Aorta (tissue), 5 donors: ENCODE data around the gene ZNG1F. TPM values are rescaled to one million over a fixed set of nuclear protein-coding genes. Genes with fewer than 3 reads are reported as not detected.
A peak's percentile ranks its signal among the peaks of the same experiment; 100 is the strongest.
"Not testable (repeated sequence)": the region's sequence is repeated elsewhere in the genome, so short reads cannot be mapped to it uniquely, and the experiment has no call there.

ENCODE experiments used
- ATAC-seq: fragments of 200-7000 bp; cut with Tn5 transposase; one replicate; pipeline ENCODE4 v1.9.1; 2022; ENCODE audit warnings: moderate library complexity; ENCODE audit not compliant: low FRiP score
- DNase-seq, 2 donors: peaks; one replicate each; pipeline ENCODE4 v3.0.0-alpha.2; 2020
- H3K27ac ChIP-seq, 2 donors: one replicate each; pipeline ENCODE4 v1.5.1; 2013; ENCODE audit warnings: low read length in 2 of 2, mild to moderate bottlenecking in 2 of 2, moderate library complexity in 2 of 2, control low read depth in 1 of 2, inconsistent platforms in 1 of 2, low read depth in 1 of 2
- H3K27me3 ChIP-seq, 2 donors: one replicate each; pipeline ENCODE4 v1.6.1; 2013; ENCODE audit warnings: control low read depth in 1 of 2, low read length in 1 of 2, mild to moderate bottlenecking in 1 of 2, moderate library complexity in 1 of 2; ENCODE audit not compliant: insufficient read depth in 2 of 2, control insufficient read depth in 1 of 2
- H3K36me3 ChIP-seq, 2 donors: one replicate each; pipeline ENCODE4 v1.6.1; 2013; ENCODE audit warnings: control low read depth in 1 of 2, low read length in 1 of 2, mild to moderate bottlenecking in 1 of 2; ENCODE audit not compliant: insufficient read depth in 2 of 2, control insufficient read depth in 1 of 2
- H3K4me1 ChIP-seq, 2 donors: one replicate each; pipeline ENCODE4 v1.6.1; 2013; ENCODE audit warnings: low read length in 2 of 2, control low read depth in 1 of 2, mild to moderate bottlenecking in 1 of 2, moderate library complexity in 1 of 2; ENCODE audit not compliant: insufficient read depth in 2 of 2, control insufficient read depth in 1 of 2
- H3K4me3 ChIP-seq, 2 donors: one replicate each; pipeline ENCODE4 v1.5.1; 2013; ENCODE audit warnings: low read length in 2 of 2, control low read depth in 1 of 2, mild to moderate bottlenecking in 1 of 2
- H3K9me3 ChIP-seq: one replicate; pipeline ENCODE4 v1.6.1; 2013; ENCODE audit warnings: mild to moderate bottlenecking, low read length; ENCODE audit not compliant: control insufficient read depth
- WGBS, 2 donors: extraction: QIAGEN DNeasy Blood & Tissue Kit; methylation state at CpG; one replicate each; pipeline ENCODE4 v1.1.7; 2013; 5-methylcytosine and 5-hydroxymethylcytosine counted together
- intact Hi-C, 2 donors: fragments of 100-400 bp; cut with DNase I; formaldehyde crosslinking; loops; one replicate each; pipeline versions ENCODE4 v1.14.2 to v1.15.0; 2022
- polyA plus RNA-seq, 2 donors: library from polyadenylated mRNA; stranded (reverse); fragments of 200-250 nt; gene quantifications; one replicate each; pipeline ENCODE4 v1.2.3, GENCODE V29; 2013
- total RNA-seq, 2 donors: library from RNA; stranded (reverse); fragmentation: NEBNext Ultra II Directional; extraction: Animal tissue kit (Norgen Biotek cat#: 25700); gene quantifications; one replicate each; pipeline ENCODE4 v1.2.1, GENCODE V29; 2021
- donor health status: healthy with polysubstance abuse.
- donor health status: Bipolar disorder and iron deficiency.
- donor health status: DM: no; HTN: no; CAD: no.
- donor health status: DM: no; HTN: no; CAD: no.
- donor health status: DM: yes; HTN: yes; CAD: no.

ZNG1F gene
- total and polyA plus RNA-seq, 4 donors: 2.0 to 35.6 (median 6.7) TPM

GRCh38 chr9:41111414-41111813, 77.7 kb downstream of the ZNG1F start:
- H3K27me3 ChIP-seq, H3K4me1 ChIP-seq, H3K4me3 ChIP-seq, DNase-seq, H3K36me3 ChIP-seq, H3K9me3 ChIP-seq, ATAC-seq, intact Hi-C loops, H3K27ac ChIP-seq: not testable (repeated sequence)
- WGBS, 2 donors: 79% methylated on average over 11 to 12 of the region's 12 CpGs

- H3K4me3 ChIP-seq, ATAC-seq, H3K4me1 ChIP-seq, H3K27me3 ChIP-seq, H3K9me3 ChIP-seq, H3K27ac ChIP-seq, H3K36me3 ChIP-seq, intact Hi-C loops: not testable (repeated sequence)
- 41 to 46% methylated on average over 8 to 9 of the region's 10 CpGs for WGBS, 2 donors
- peak in 1 of 2 donors; percentile 42 for DNase-seq
These were observed 78.2 kb downstream of the ZNG1F start for GRCh38 chr9:41110913-41111312.

- not testable (repeated sequence) for DNase-seq
These were observed 79.9 kb downstream of the ZNG1F start for GRCh38 chr9:41109253-41109652.

GRCh38 chr9:41108816-41109215, 80.3 kb downstream of the ZNG1F start:
- intact Hi-C loops, ATAC-seq: not testable (repeated sequence)
- whole genome bisulfite sequencing, 2 donors: 17 to 32% methylated on average over 14 to 19 of the region's 22 CpGs

More at GRCh38 chr9:41109253-41109652, 79.9 kb downstream of the ZNG1F start:
- ATAC-seq, H3K27ac ChIP-seq, H3K9me3 ChIP-seq, intact Hi-C loops, H3K36me3 ChIP-seq, H3K4me1 ChIP-seq, H3K4me3 ChIP-seq, H3K27me3 ChIP-seq: not testable (repeated sequence)
- 21 to 28% methylated on average over 4 of the region's 13 CpGs for WGBS, 2 donors

GRCh38 chr9:41106472-41107116, 82.5 kb downstream of the ZNG1F start:
- WGBS, 2 donors: 14 to 19% methylated on average over 17 to 27 of the region's 34 CpGs
- H3K4me1 ChIP-seq, intact Hi-C loops, H3K36me3 ChIP-seq, DNase-seq, H3K4me3 ChIP-seq, H3K27ac ChIP-seq, H3K27me3 ChIP-seq, H3K9me3 ChIP-seq: not testable (repeated sequence)
- ATAC-seq: peak; percentile 66

More at GRCh38 chr9:41108816-41109215, 80.3 kb downstream of the ZNG1F start:
- H3K9me3 ChIP-seq, DNase-seq, H3K36me3 ChIP-seq, H3K27ac ChIP-seq, H3K4me3 ChIP-seq, H3K4me1 ChIP-seq, H3K27me3 ChIP-seq: not testable (repeated sequence)

GRCh38 chr9:41105557-41106253, 83.4 kb downstream of the ZNG1F start:
- ATAC-seq, DNase-seq, intact Hi-C loops, H3K27me3 ChIP-seq, H3K27ac ChIP-seq, H3K36me3 ChIP-seq, H3K4me1 ChIP-seq, H3K4me3 ChIP-seq, H3K9me3 ChIP-seq: not testable (repeated sequence)
- WGBS, 2 donors: 44 to 51% methylated on average over 8 of the region's 13 CpGs

- H3K27ac ChIP-seq, intact Hi-C loops, H3K36me3 ChIP-seq, H3K27me3 ChIP-seq, H3K9me3 ChIP-seq, DNase-seq, H3K4me3 ChIP-seq, H3K4me1 ChIP-seq: not testable (repeated sequence)
- WGBS, 2 donors: 11 to 32% methylated on average over 7 to 12 of the region's 19 CpGs
- peak; percentile 39 for ATAC-seq
These were observed 84.6 kb downstream of the ZNG1F start for GRCh38 chr9:41104542-41104941.

GRCh38 chr9:41100508-41100907, 88.6 kb downstream of the ZNG1F start:
- DNase-seq, H3K36me3 ChIP-seq, H3K9me3 ChIP-seq, H3K27ac ChIP-seq, H3K4me1 ChIP-seq, H3K27me3 ChIP-seq, H3K4me3 ChIP-seq, intact Hi-C loops, ATAC-seq: not testable (repeated sequence)
- WGBS, 2 donors: 49 to 54% methylated on average over 4 to 5 of the region's 7 CpGs

GRCh38 chr9:41098759-41099158, 90.4 kb downstream of the ZNG1F start:
- intact Hi-C loops: not testable (repeated sequence)
- 59 to 74% methylated on average over 4 of the region's 4 CpGs for WGBS, 2 donors

More at GRCh38 chr9:41098759-41099158, 90.4 kb downstream of the ZNG1F start:
- not testable (repeated sequence) for H3K9me3 ChIP-seq, H3K27ac ChIP-seq, ATAC-seq, DNase-seq, H3K27me3 ChIP-seq, H3K4me1 ChIP-seq, H3K4me3 ChIP-seq, H3K36me3 ChIP-seq
